Measurements from ENCODE around the gene SLIT1. TPM values are rescaled to one million over a fixed set of nuclear protein-coding genes. Genes with fewer than 3 reads are reported as not detected.

SLIT1 gene
- total RNA-seq, 4 donors from 2014 or later, result not detected

DNA sequence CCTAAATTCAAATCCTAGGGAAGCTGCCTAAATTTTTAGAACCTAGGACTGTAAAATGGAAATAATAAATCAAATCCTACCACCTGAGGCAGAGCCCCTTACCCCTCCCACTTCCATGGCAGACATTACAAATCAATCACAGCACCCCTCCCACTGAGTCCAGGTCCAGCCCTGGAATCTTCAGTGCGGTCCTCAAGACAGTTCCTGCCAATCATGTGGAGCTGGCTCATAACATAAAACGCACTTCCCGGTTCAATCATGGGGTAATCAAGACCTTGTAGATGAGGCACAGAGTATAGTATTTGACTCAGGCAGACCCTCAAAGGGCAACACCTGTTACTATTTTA lies 157.0 kb downstream of the SLIT1 start:
- 76 to 85% methylated on average over 3 of the region's 3 CpGs for WGBS, 2 donors
- TF ChIP-seq, protein P1, sequence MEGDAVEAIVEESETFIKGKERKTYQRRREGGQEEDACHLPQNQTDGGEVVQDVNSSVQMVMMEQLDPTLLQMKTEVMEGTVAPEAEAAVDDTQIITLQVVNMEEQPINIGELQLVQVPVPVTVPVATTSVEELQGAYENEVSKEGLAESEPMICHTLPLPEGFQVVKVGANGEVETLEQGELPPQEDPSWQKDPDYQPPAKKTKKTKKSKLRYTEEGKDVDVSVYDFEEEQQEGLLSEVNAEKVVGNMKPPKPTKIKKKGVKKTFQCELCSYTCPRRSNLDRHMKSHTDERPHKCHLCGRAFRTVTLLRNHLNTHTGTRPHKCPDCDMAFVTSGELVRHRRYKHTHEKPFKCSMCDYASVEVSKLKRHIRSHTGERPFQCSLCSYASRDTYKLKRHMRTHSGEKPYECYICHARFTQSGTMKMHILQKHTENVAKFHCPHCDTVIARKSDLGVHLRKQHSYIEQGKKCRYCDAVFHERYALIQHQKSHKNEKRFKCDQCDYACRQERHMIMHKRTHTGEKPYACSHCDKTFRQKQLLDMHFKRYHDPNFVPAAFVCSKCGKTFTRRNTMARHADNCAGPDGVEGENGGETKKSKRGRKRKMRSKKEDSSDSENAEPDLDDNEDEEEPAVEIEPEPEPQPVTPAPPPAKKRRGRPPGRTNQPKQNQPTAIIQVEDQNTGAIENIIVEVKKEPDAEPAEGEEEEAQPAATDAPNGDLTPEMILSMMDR (IDR thresholded peaks at IDR 0.05), result no peak
- no peak for TF ChIP-seq POLR2A (IDR thresholded peaks at IDR 0.05)
- no peak overlapping the region for H3K4me3 ChIP-seq (ENCODE audit: low read depth, poor library complexity, severe bottlenecking)
- no peak for DNase-seq (ENCODE audit: low spot score in 2 of 2)
- intact Hi-C loops (cut with DNase I; ENCODE audit: low total_unique reads), result no loop called here

DNA sequence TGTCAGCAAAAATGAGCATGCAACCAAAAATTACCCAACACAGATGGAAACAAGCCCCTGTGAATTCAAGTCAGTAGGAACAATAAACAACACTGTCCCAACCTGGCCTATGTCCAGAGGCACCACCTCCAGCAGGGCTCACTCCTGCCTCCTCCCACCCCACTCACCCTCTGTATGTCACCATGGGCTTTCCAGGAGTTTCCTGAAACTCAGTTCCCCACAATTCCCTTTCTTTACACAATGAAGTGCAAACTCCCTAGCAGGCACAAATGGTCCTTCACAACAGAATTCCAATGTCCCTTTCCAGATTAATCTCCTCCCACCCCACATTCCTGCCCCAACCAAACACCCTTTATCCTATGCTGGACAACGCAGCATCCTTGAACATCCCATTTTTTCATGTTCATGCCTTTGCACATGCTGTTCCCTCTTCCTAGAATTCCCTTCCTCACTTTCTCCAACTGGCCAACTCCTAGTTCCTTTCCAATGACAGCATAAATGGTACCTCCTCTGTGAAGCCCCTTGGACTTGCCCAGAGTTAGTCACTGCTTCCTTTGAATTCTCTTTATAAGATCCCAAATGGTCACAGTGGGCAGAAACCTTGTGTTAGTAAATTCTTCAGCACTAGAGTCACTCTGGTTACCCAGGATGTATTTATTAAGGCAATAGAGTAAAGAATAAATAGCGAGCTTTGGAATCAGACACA lies 157.5 kb downstream of the SLIT1 start:
- H3K4me3 ChIP-seq (ENCODE audit: low read depth, poor library complexity, severe bottlenecking), result no peak overlapping the region
- intact Hi-C loops (cut with DNase I; ENCODE audit: low total_unique reads), result no loop called here
- no peak for TF ChIP-seq POLR2A (IDR thresholded peaks at IDR 0.05)
- TF ChIP-seq, protein P1 (IDR thresholded peaks at IDR 0.05), result no peak
- WGBS, 2 donors, result 72 to 78% methylated on average over 2 of the region's 2 CpGs
- DNase-seq (ENCODE audit: low spot score in 2 of 2), result no peak

DNA sequence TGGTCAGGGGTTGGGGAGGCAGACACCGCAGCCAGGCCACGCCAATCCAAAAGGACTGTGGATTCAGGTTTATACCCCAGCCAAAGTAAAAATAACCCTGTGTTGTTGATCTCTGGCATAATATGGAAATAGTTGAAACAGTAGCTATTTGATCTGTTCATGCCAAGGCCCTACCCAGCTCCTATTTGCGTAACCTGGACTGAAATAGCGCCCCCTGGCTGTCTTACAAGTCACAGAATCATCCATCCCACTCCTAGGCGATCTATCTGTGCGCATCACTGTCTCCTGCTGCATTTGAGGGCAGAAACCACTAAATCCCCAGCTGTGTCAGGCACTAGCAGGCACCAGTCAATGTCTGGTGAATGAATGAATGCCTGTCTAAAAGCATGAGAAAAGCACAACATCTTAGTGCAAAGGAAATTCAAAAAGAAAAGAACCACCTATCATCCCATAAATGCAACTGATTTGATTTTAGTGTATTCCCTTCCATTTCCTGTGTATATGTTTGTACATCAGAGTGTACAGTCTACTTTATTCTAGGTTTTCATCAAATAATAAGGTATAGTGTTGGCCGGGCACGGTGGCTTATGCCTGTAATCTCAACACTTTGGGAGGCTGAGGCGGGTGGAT lies 160.0 kb downstream of the SLIT1 start:
- DNase-seq (ENCODE audit: low spot score in 2 of 2), result no peak
- no peak overlapping the region for H3K4me3 ChIP-seq (ENCODE audit: low read depth, poor library complexity, severe bottlenecking)
- TF ChIP-seq, protein P1 (IDR thresholded peaks at IDR 0.05), result no peak
- TF ChIP-seq POLR2A (IDR thresholded peaks at IDR 0.05), result no peak
- WGBS, 2 donors, result 72 to 80% methylated on average over 9 of the region's 9 CpGs
- intact Hi-C loops (cut with DNase I; ENCODE audit: low total_unique reads), result no loop called here

DNA sequence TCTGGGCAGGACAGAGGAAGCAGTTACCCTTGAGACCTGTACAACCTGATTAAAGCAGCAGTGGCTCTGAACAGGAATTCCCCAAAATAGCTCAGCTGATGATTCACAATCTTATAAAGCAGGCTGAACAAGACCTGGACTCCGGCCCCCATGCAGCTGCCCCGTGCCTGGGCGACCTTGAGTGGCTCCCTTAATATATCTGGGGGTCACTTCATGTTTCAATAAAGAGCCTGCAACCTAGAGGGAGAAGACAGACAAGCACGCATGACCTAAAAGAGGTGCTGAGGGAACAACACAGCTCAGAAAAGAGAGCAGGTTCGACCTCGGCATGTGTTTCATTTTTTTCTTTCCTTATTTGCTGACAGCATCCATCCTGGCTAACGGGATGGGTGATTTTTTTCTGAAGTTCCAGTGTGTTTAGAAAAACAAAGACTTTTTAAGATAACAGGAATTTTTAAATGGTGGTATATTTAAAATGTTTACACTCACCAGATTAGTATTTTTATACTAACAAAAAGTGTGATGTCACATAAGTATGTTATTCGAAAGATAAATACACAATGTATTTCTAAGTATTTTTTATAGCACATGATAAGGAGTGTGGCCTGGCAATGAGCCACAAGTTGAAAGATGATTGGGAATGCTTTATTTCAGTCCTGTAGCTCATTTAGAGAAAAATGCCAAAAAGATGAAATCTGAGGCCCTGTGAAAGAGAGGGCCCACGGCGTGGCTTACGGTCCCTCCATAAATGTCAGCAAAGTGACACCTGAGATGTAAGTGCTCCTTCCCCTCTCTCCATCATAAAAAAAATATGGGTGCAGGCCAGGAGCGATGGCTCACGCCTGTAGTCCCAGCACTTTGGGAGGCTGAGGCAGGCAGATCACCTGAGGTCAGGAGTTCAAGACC lies 161.3 kb downstream of the SLIT1 start:
- no peak overlapping the region for H3K4me3 ChIP-seq (ENCODE audit: low read depth, poor library complexity, severe bottlenecking)
- intact Hi-C loops (cut with DNase I; ENCODE audit: low total_unique reads), result no loop called here

DNA sequence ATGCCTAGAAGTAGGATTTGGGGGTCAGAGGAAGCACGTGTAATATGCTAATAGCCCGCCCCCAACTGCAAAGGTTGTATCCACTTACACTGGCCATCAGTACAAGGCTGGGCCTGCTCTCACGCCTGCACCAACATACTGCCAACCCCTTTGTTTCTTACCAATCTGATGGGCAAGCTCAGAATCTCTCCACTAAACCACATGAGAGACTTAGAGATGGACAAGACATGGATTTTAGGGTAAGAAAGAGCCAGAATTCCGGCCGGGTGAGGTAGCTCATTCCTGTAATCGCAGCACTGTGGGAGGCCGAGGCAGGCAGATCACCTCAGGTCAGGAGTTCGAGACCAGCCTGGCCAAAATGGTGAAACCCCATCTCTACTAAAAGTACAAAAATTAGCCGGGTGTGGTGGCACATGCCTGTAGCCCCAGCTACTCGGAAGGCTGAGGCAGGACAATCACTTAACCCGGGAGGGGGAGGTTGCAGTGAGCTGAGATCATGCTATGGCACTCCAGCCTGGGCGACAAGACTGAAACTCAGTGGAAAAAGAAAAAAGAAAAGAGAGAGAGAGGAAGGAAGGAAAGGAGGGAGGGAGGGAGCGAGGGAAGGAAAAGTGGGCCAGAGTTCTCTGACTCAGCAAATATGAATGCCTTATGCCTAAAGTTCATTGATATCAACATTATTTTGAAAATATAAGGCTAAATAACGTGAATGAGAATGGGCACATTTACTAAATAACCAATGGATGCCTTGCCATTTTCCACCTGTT lies 162.2 kb downstream of the SLIT1 start:
- TF ChIP-seq, protein P1 (IDR thresholded peaks at IDR 0.05), result no peak
- no peak for TF ChIP-seq POLR2A (IDR thresholded peaks at IDR 0.05)
- no peak overlapping the region for H3K4me3 ChIP-seq (ENCODE audit: low read depth, poor library complexity, severe bottlenecking)
- WGBS, 2 donors, result 76 to 80% methylated on average over 14 of the region's 14 CpGs
- no peak for DNase-seq (ENCODE audit: low spot score in 2 of 2)
- intact Hi-C loops (cut with DNase I; ENCODE audit: low total_unique reads), result no loop called here

More for the DNA sequence above, 161.3 kb downstream of the SLIT1 start:
- DNase-seq (ENCODE audit: low spot score in 2 of 2), result no peak
- 57 to 63% methylated on average over 13 of the region's 13 CpGs for WGBS, 2 donors
- TF ChIP-seq POLR2A (IDR thresholded peaks at IDR 0.05), result no peak
- TF ChIP-seq, protein P1 (IDR thresholded peaks at IDR 0.05), result no peak

All from lower leg skin (tissue), 4 donors.